Right atrium auricular region (tissue), 2 donors: ENCODE data around the gene CHSY1. TPM values are rescaled to one million over a fixed set of nuclear protein-coding genes. Genes with fewer than 3 reads are reported as not detected.

ENCODE experiments used
- DNase-seq: peaks from one replicate; pipeline ENCODE4 v3.0.0-alpha.2; 2019; ENCODE audit warnings: low spot score
- H3K27ac ChIP-seq, 2 donors: fragments of 200-600 bp; sonication (generic); 1 replicate in 1 of 2; 2 replicates in 1 of 2; pipeline ENCODE4 v1.5.1; 2016 to 2019
- H3K27me3 ChIP-seq, 2 donors: fragments of 200-600 bp; sonication (generic); one replicate each; pipeline versions ENCODE4 v1.5.1 to v1.6.0; 2017 to 2019
- H3K36me3 ChIP-seq: fragments of 200-600 bp; sonication (generic); one replicate; pipeline ENCODE4 v1.5.1; 2016
- H3K4me1 ChIP-seq, 2 donors: fragments of 200-600 bp; sonication (generic); one replicate each; pipeline versions ENCODE4 v1.5.1 to v1.6.0; 2017 to 2019
- H3K4me3 ChIP-seq, 2 donors: fragments of 200-600 bp; sonication (generic); 1 replicate in 1 of 2; 2 replicates in 1 of 2; pipeline ENCODE4 v1.5.1; 2017 to 2019; ENCODE audit warnings: mild to moderate bottlenecking in 1 of 2, moderate library complexity in 1 of 2
- H3K9me3 ChIP-seq, 2 donors: fragments of 200-600 bp; sonication (generic); one replicate each; pipeline ENCODE4 v1.5.1; 2019
- CTCF ChIP-seq, 2 donors: fragments of 200-600 bp; sonication (generic); IDR thresholded peaks; one replicate each; pipeline ENCODE4 v1.5.1; 2019; ENCODE audit warnings: antibody characterized with exemption in 2 of 2
- total RNA-seq, 2 donors: library from RNA; depleted of rRNA; stranded (reverse); fragments of >200 nt; gene quantifications; one replicate each; pipeline ENCODE4 v1.1.0, GENCODE V29; 2016

The CHSY1 gene
- total RNA-seq, 2 donors from 2014 or later, result 23.1 to 26.1 TPM

GRCh38 chr15:101239724-101240136 lies 12.1 kb downstream of the CHSY1 start:
- DNase-seq, result no peak
- peak overlapping the region; percentile 19 to 47 for H3K27ac ChIP-seq
- H3K9me3 ChIP-seq, result no peaks in the 10 kb centered on the region
- H3K4me1 ChIP-seq, result peaks cover 0 to 58% of the 10 kb centered on the region in 2 donors
- peaks cover 6% of the 10 kb centered on the region for H3K36me3 ChIP-seq
- peak overlapping the region in 1 of 2 donors; percentile 6 for H3K4me3 ChIP-seq
- no peaks in the 10 kb centered on the region for H3K27me3 ChIP-seq
- TF ChIP-seq CTCF (IDR thresholded peaks at IDR 0.05), result no peak

GRCh38 chr15:101237251-101237650 lies 14.6 kb downstream of the CHSY1 start:
- no peak for DNase-seq
- peaks cover 22% of the 10 kb centered on the region for H3K36me3 ChIP-seq
- H3K4me1 ChIP-seq, result peaks cover 0 to 46% of the 10 kb centered on the region in 2 donors
- no peaks in the 10 kb centered on the region for H3K9me3 ChIP-seq
- H3K27me3 ChIP-seq, result no peaks in the 10 kb centered on the region
- no peak overlapping the region for H3K4me3 ChIP-seq
- H3K27ac ChIP-seq, result no peak overlapping the region
- TF ChIP-seq CTCF (IDR thresholded peaks at IDR 0.05), result no peak

- Histone ChIP-seq H3K4me1 (peaks cover 0 to 18% of the 10 kb centered on the region in 2 donors), H3K4me3 (no peak overlapping the region), H3K27me3 (no peaks in the 10 kb centered on the region), H3K27ac (no peak overlapping the region), H3K9me3 (peaks cover 0 to 4% of the 10 kb centered on the region in 2 donors), H3K36me3 (peaks cover 22% of the 10 kb centered on the region)
- DNase-seq, result no peak
- TF ChIP-seq CTCF (IDR thresholded peaks at IDR 0.05), result no peak
Measured at GRCh38 chr15:101233651-101234280, 18.1 kb downstream of the CHSY1 start.

- Histone ChIP-seq H3K27ac (no peak overlapping the region), H3K4me3 (no peak overlapping the region), H3K36me3 (peaks cover 22% of the 10 kb centered on the region), H3K9me3 (peaks cover 0 to 13% of the 10 kb centered on the region in 2 donors), H3K27me3 (no peaks in the 10 kb centered on the region), H3K4me1 (peaks cover 0 to 18% of the 10 kb centered on the region in 2 donors)
- TF ChIP-seq CTCF (IDR thresholded peaks at IDR 0.05), result no peak
- DNase-seq, result no peak
Measured at GRCh38 chr15:101232677-101233076, 19.2 kb downstream of the CHSY1 start.

GRCh38 chr15:101228313-101228712 lies 23.5 kb downstream of the CHSY1 start:
- Histone ChIP-seq H3K27ac (no peak overlapping the region), H3K9me3 (peaks cover 0 to 13% of the 10 kb centered on the region in 2 donors), H3K27me3 (no peaks in the 10 kb centered on the region), H3K4me1 (peaks cover 0 to 26% of the 10 kb centered on the region in 2 donors), H3K36me3 (peaks cover under 1% of the 10 kb centered on the region), H3K4me3 (no peak overlapping the region)
- no peak for TF ChIP-seq CTCF (IDR thresholded peaks at IDR 0.05)
- no peak for DNase-seq

- no peaks in the 10 kb centered on the region for H3K27me3 ChIP-seq
- H3K36me3 ChIP-seq, result no peaks in the 10 kb centered on the region
- no peak overlapping the region for H3K4me3 ChIP-seq
- H3K4me1 ChIP-seq, result peaks cover 0 to 33% of the 10 kb centered on the region in 2 donors
- DNase-seq, result no peak
- TF ChIP-seq CTCF (IDR thresholded peaks at IDR 0.05), result no peak
- H3K9me3 ChIP-seq, result peaks cover 0 to 13% of the 10 kb centered on the region in 2 donors
- no peak overlapping the region for H3K27ac ChIP-seq
Measured at GRCh38 chr15:101225658-101226057, 26.2 kb downstream of the CHSY1 start.
